Measurements from ENCODE around the gene MPC1L. TPM values are rescaled to one million over a fixed set of nuclear protein-coding genes. Genes with fewer than 3 reads are reported as not detected.
"Not testable (repeated sequence)": the region's sequence is repeated elsewhere in the genome, so short reads cannot be mapped to it uniquely, and the experiment has no call there.

The MPC1L gene
- total RNA-seq = not detected

- Histone ChIP-seq H3K9me3 (no peaks in the 10 kb centered on the region), H3K27ac (no peak within 1 kb of the TSS), H3K4me1 (no peaks in the 10 kb centered on the region), H3K27me3 (no peaks in the 10 kb centered on the region), H3K36me3 (no peaks in the 10 kb centered on the region), H3K4me3 (no peak within 1 kb of the TSS)
- intact Hi-C loops (cut with DNase I; ENCODE audit: low total_unique reads) = no loop called here
- TF ChIP-seq, protein P1, sequence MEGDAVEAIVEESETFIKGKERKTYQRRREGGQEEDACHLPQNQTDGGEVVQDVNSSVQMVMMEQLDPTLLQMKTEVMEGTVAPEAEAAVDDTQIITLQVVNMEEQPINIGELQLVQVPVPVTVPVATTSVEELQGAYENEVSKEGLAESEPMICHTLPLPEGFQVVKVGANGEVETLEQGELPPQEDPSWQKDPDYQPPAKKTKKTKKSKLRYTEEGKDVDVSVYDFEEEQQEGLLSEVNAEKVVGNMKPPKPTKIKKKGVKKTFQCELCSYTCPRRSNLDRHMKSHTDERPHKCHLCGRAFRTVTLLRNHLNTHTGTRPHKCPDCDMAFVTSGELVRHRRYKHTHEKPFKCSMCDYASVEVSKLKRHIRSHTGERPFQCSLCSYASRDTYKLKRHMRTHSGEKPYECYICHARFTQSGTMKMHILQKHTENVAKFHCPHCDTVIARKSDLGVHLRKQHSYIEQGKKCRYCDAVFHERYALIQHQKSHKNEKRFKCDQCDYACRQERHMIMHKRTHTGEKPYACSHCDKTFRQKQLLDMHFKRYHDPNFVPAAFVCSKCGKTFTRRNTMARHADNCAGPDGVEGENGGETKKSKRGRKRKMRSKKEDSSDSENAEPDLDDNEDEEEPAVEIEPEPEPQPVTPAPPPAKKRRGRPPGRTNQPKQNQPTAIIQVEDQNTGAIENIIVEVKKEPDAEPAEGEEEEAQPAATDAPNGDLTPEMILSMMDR (IDR thresholded peaks at IDR 0.05) = no peak
- TF ChIP-seq POLR2A (IDR thresholded peaks at IDR 0.05) = no peak
- no peak for DNase-seq
These were observed at the start of gene MPC1L for GRCh38 chrX:40623139-40623536. Gene MPC1L (plus strand): TSS chrX:40623428. CDS start chrX:40623566, 138 bp downstream.

DNA sequence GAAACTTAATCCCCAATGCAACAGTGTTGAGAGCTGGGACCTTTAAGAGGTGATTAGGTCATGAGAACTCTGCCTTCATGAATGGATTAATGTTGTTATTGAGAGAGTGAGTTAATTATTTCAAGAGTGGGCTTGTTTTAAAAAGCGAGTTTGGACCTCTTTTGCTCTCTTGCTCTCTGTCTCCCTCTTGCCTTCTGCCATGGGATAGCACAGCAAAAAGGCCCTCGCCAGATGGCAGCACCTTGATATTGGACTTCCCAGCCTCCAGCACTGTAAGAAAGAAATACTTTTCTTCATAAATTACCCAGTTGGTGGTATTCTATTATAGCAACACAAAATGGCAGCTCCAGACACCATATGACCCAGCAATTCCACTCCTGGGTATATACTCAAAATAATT is 49.5 kb upstream of the MPC1L start:
- intact Hi-C loops (cut with DNase I; ENCODE audit: low total_unique reads) = no loop called here
- TF ChIP-seq, protein P1 (IDR thresholded peaks at IDR 0.05) = peak in 1 of 4 experiments; percentile 5
- no peak for TF ChIP-seq POLR2A (IDR thresholded peaks at IDR 0.05)
- no peak overlapping the region for H3K27ac ChIP-seq
- peaks cover 0 to 6% of the 10 kb centered on the region in 2 donors for H3K27me3 ChIP-seq
- H3K9me3 ChIP-seq = no peaks in the 10 kb centered on the region
- no peaks in the 10 kb centered on the region for H3K4me1 ChIP-seq
- H3K36me3 ChIP-seq = no peaks in the 10 kb centered on the region
- H3K4me3 ChIP-seq = no peak overlapping the region
- DNase-seq = no peak

DNA sequence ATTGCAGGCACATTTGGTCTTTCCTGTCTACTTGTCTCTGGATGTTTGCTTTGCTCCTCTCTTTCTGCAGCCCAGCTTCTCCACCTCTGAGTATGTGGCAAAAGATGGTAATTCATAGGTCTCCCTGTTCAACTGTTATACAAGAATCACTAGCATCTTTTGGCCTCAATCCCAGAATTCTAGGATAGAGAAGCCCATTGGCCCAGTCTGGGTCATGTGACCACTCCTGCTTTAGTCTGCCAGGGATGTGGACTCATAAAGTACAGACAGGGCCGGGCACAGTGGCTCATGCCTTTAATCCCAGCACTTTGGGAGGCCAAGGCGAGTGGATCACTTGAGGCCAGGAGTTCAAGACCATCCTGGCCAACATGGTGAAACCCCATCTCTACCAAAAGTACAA is 47.8 kb upstream of the MPC1L start:
- H3K27me3 ChIP-seq; H3K4me1 ChIP-seq; H3K27ac ChIP-seq; H3K4me3 ChIP-seq; intact Hi-C loops (cut with DNase I; ENCODE audit: low total_unique reads); DNase-seq; H3K9me3 ChIP-seq; H3K36me3 ChIP-seq: not testable (repeated sequence)

DNA sequence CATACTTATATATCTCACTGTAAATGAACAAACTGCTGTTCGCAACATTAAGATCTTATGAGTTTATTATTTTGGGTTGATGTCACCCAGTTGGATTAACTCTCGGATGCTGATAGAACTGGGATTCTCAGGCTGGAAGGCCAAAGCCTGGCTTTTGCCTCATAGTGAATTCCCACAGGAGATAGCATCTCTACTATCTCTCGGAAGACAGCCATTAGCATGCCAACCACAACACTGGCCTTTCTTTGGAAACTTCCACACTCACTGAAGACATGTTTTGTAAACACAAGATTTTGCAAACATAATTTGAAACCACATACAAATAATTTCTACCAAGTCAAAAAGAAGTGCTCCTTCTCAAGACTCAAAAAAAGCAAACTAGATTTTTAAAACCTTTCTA is 46.9 kb upstream of the MPC1L start:
- Histone ChIP-seq H3K4me3 (no peak overlapping the region), H3K27ac (no peak overlapping the region), H3K36me3 (no peaks in the 10 kb centered on the region), H3K4me1 (no peaks in the 10 kb centered on the region), H3K9me3 (no peaks in the 10 kb centered on the region), H3K27me3 (no peaks in the 10 kb centered on the region)
- intact Hi-C loops (cut with DNase I; ENCODE audit: low total_unique reads) = no loop called here
- DNase-seq = no peak
- TF ChIP-seq POLR2A (IDR thresholded peaks at IDR 0.05) = no peak
- TF ChIP-seq, protein P1 (IDR thresholded peaks at IDR 0.05) = no peak

DNA sequence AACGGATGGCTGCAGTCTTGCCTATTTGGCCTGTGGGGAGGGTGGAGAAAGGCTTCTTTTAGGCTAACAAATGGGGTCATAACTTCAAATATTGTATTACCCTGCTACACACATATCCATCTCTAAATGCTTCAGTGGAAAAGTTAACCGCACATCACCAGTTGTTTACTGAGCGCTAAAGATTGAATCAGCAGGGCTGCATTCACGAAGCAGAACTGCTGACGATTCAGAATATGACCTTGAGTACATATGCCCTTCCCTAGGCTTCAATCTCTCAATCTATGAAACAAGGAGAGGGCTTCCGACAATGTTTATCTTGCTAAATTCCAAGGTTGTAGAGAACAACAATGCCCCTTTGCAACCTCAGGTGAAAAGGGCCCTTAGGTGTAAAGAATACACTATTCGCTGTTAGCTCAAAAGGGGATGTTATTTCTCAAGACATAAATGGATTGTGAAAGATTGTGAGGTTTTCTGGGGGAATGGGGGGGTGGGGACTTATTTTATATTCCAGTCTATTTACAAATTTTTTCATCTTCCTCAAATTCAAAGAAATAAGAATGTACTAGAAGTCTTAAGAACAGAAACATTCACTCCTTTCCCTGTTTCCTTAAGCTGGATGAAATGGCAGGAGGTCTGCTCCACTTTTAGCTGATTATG is 45.1 kb upstream of the MPC1L start:
- H3K4me3 ChIP-seq = no peak overlapping the region
- H3K36me3 ChIP-seq = no peaks in the 10 kb centered on the region
- H3K9me3 ChIP-seq = no peaks in the 10 kb centered on the region
- H3K4me1 ChIP-seq = no peaks in the 10 kb centered on the region
- no peak for TF ChIP-seq POLR2A (IDR thresholded peaks at IDR 0.05)
- TF ChIP-seq, protein P1 (IDR thresholded peaks at IDR 0.05) = no peak
- H3K27ac ChIP-seq = no peak overlapping the region
- intact Hi-C loops (cut with DNase I; ENCODE audit: low total_unique reads) = no loop called here
- no peaks in the 10 kb centered on the region for H3K27me3 ChIP-seq
- DNase-seq = no peak

GRCh38 chrX:40579141-40579540 is 44.1 kb upstream of the MPC1L start:
- Histone ChIP-seq H3K9me3 (no peaks in the 10 kb centered on the region), H3K27ac (no peak overlapping the region), H3K4me1 (no peaks in the 10 kb centered on the region), H3K27me3 (no peaks in the 10 kb centered on the region), H3K4me3 (no peak overlapping the region), H3K36me3 (no peaks in the 10 kb centered on the region)
- TF ChIP-seq POLR2A (IDR thresholded peaks at IDR 0.05) = no peak
- TF ChIP-seq, protein P1 (IDR thresholded peaks at IDR 0.05) = no peak
- DNase-seq = no peak
- intact Hi-C loops (cut with DNase I; ENCODE audit: low total_unique reads) = no loop called here
